GM12878 (cell line): ENCODE measurements around the gene C4BPB. TPM values are rescaled to one million over a fixed set of nuclear protein-coding genes. Genes with fewer than 3 reads are reported as not detected.
A peak's percentile ranks its signal among the peaks of the same experiment; 100 is the strongest.

Source experiments
- ATAC-seq: fragments of 200-7000 bp; cut with Tn5 transposase; 3 replicates; pipeline ENCODE4 v1.9.1; 2020; ENCODE audit warnings: mild to moderate bottlenecking, moderate library complexity
- BruUV-seq: library from RNA; stranded (reverse); fragments of 400-500 nt; replicated peaks from 2 replicates; lab custom pipeline; 2021; lab: Mats Ljungman, UMichigan
- CTCF ChIA-PET: fragments of 300-600 bp; sonication (Branson Sonifier 250); formaldehyde crosslinking; extraction: SDS; loops from one replicate; lab custom pipeline; 2021; ENCODE audit warnings: inconsistent platforms; lab: Yijun Ruan, JAX
- POLR2A ChIA-PET: fragments of 350-600 bp; formaldehyde crosslinking; extraction: SDS; loops from one replicate; lab custom pipeline; 2021; ENCODE audit warnings: inconsistent platforms; lab: Charles Lee
- RAD21 ChIA-PET: fragments of 300-600 bp; sonication (Branson Sonifier 250); formaldehyde crosslinking; loops from one replicate; lab custom pipeline; 2023; ENCODE audit warnings: antibody characterized with exemption; ENCODE audit not compliant: unreplicated experiment; lab: Charles Lee
- SMC1A ChIA-PET: fragments of 300-600 bp; sonication (Branson Sonifier 250); formaldehyde crosslinking; loops from one replicate; lab custom pipeline; 2023; ENCODE audit not compliant: unreplicated experiment, uncharacterized antibody; lab: Charles Lee
- DNase-seq: peaks from one replicate; pipeline ENCODE4 v3.0.0-alpha.2; 2011; ENCODE audit warnings: low read depth, low spot score
- FAIRE-seq: peaks from 3 replicates; lab custom pipeline; 2011; peaks lifted over from hg19 to GRCh38; lab: Jason Lieb, UNC
- H2AFZ ChIP-seq: 2 replicates; pipeline ENCODE4 v1.6.0; 2011; ENCODE audit warnings: low read depth, low read length, control low read depth; ENCODE audit not compliant: control insufficient read depth
- H3K27ac ChIP-seq: 2 replicates; pipeline ENCODE4 v1.5.1; 2011; ENCODE audit warnings: control low read depth; ENCODE audit not compliant: control insufficient read depth, insufficient read depth
- H3K27me3 ChIP-seq, 2 experiments: replicated peaks in 1 of 2; 2 replicates each; pipeline versions ENCODE4 v1.6.0 to v1.6.1; 2011; ENCODE audit warnings: low read length in 1 of 2; ENCODE audit not compliant: control insufficient read depth in 2 of 2, insufficient read depth in 2 of 2
- H3K36me3 ChIP-seq, 2 experiments: 2 replicates each; pipeline ENCODE4 v1.5.1; 2011; ENCODE audit warnings: low read length in 1 of 2; ENCODE audit not compliant: control insufficient read depth in 2 of 2, insufficient read depth in 2 of 2
- H3K4me1 ChIP-seq: 2 replicates; pipeline ENCODE4 v1.6.1; 2011; ENCODE audit warnings: mild to moderate bottlenecking, low read length, moderate library complexity, mixed read lengths; ENCODE audit not compliant: control insufficient read depth, insufficient read depth
- H3K4me2 ChIP-seq: 2 replicates; pipeline ENCODE4 v1.6.0; 2011; ENCODE audit warnings: control low read depth; ENCODE audit not compliant: control insufficient read depth, insufficient read depth
- H3K4me3 ChIP-seq: fragments of 200-600 bp; sonication (generic); 2 replicates; pipeline ENCODE4 v1.5.1; 2016
- H3K79me2 ChIP-seq: 2 replicates; pipeline ENCODE4 v1.6.0; 2011; ENCODE audit warnings: low read length; ENCODE audit not compliant: control insufficient read depth, insufficient read depth
- H3K9ac ChIP-seq: 2 replicates; pipeline ENCODE4 v1.8.0; 2011; ENCODE audit warnings: low read length, control low read depth, mixed read lengths; ENCODE audit not compliant: control insufficient read depth, insufficient read depth
- H3K9me3 ChIP-seq: replicated peaks from 3 replicates; pipeline ENCODE4 v1.5.1; 2011; ENCODE audit warnings: mild to moderate bottlenecking, low read length; ENCODE audit not compliant: control insufficient read depth, insufficient read depth
- H4K20me1 ChIP-seq: 2 replicates; pipeline ENCODE4 v1.6.0; 2011; ENCODE audit not compliant: control insufficient read depth, insufficient read depth
- BRCA1 ChIP-seq: IDR thresholded peaks from 2 replicates; pipeline ENCODE4 v1.6.1; 2011; ENCODE audit warnings: low read depth, low read length, improper control_type of control experiment
- CHD4 ChIP-seq: fragments of 200-600 bp; sonication (generic); IDR thresholded peaks from 2 replicates; pipeline ENCODE4 v1.6.1; 2016; ENCODE audit warnings: mild to moderate bottlenecking
- ETV6 ChIP-seq, 2 experiments: fragments of 450-650 bp in 1 of 2; IDR thresholded peaks in 1 of 2; conservative IDR thresholded peaks in 1 of 2; 2 replicates each; pipeline ENCODE4 v1.6.1; 2014; ENCODE audit warnings: antibody characterized with exemption in 1 of 2, borderline replicate concordance in 1 of 2, low read depth in 1 of 2, mild to moderate bottlenecking in 1 of 2, moderate library complexity in 1 of 2
- IRF3 ChIP-seq: fragments of 450-650 bp; IDR thresholded peaks from 2 replicates; pipeline ENCODE4 v1.6.1; 2014; ENCODE audit warnings: mild to moderate bottlenecking
- KDM1A ChIP-seq: fragments of 200-600 bp; sonication (generic); IDR thresholded peaks from 2 replicates; pipeline ENCODE4 v1.6.1; 2016; ENCODE audit warnings: borderline replicate concordance
- KLF5 ChIP-seq: fragments of 450-650 bp; IDR thresholded peaks from 2 replicates; pipeline ENCODE4 v1.6.1; 2014; ENCODE audit warnings: mild to moderate bottlenecking; ENCODE audit not compliant: partially characterized antibody
- NFYA ChIP-seq: IDR thresholded peaks from 2 replicates; pipeline ENCODE4 v1.6.1; 2011; ENCODE audit warnings: low read depth, mild to moderate bottlenecking, low read length, improper control_type of control experiment, borderline replicate concordance
- NR2C1 ChIP-seq: fragments of 450-650 bp; IDR thresholded peaks from 2 replicates; pipeline ENCODE4 v1.6.1; 2017; ENCODE audit warnings: antibody characterized with exemption, mild to moderate bottlenecking, moderate library complexity
- NR2C2 ChIP-seq: IDR thresholded peaks from 2 replicates; pipeline ENCODE4 v1.6.1; 2011; ENCODE audit warnings: borderline replicate concordance, low read depth; ENCODE audit not compliant: control insufficient read depth, insufficient read length
- NR2F1 ChIP-seq: fragments of 450-650 bp; conservative IDR thresholded peaks from 2 replicates; pipeline ENCODE4 v1.6.1; 2017; ENCODE audit warnings: mild to moderate bottlenecking
- PBX3 ChIP-seq: IDR thresholded peaks from 2 replicates; pipeline ENCODE4 v1.6.1; 2011; ENCODE audit warnings: mild to moderate bottlenecking, low read depth, low read length, moderate library complexity; ENCODE audit not compliant: insufficient replicate concordance
- SMAD1 ChIP-seq: fragments of 450-650 bp; IDR thresholded peaks from 2 replicates; pipeline ENCODE4 v1.6.1; 2018; ENCODE audit warnings: mild to moderate bottlenecking, low read depth; ENCODE audit not compliant: partially characterized antibody
- SMC3 ChIP-seq: IDR thresholded peaks from 2 replicates; pipeline ENCODE4 v1.6.1; 2011; ENCODE audit warnings: low read length, improper control_type of control experiment, borderline replicate concordance
- SPI1 ChIP-seq: IDR thresholded peaks from 2 replicates; pipeline ENCODE4 v1.6.1; 2011; ENCODE audit warnings: low read depth, mild to moderate bottlenecking, low read length, moderate library complexity, borderline replicate concordance; ENCODE audit not compliant: insufficient read depth
- SREBF2 ChIP-seq: IDR thresholded peaks from 2 replicates; pipeline ENCODE4 v1.6.1; 2012; ENCODE audit warnings: mild to moderate bottlenecking, low read length
- TAF1 ChIP-seq: IDR thresholded peaks from 2 replicates; pipeline ENCODE4 v1.6.1; 2011; ENCODE audit warnings: mild to moderate bottlenecking, low read depth, low read length, borderline replicate concordance
- TARDBP ChIP-seq: IDR thresholded peaks from 2 replicates; pipeline ENCODE4 v1.6.1; 2016; ENCODE audit warnings: borderline replicate concordance
- YBX1 ChIP-seq: fragments of 450-650 bp; IDR thresholded peaks from 2 replicates; pipeline ENCODE4 v1.6.1; 2016; ENCODE audit warnings: antibody characterized with exemption
- WGBS: methylation state at CpG from one replicate; pipeline ENCODE4 v1.1.6; 2016; ENCODE audit warnings: low lambda C conversion rate; ENCODE audit not compliant: insufficient replicate concordance, insufficient coverage; ENCODE audit errors: missing lambda C conversion rate; 5-methylcytosine and 5-hydroxymethylcytosine counted together
- in situ Hi-C: fragments of 300-500 bp; cut with MboI; formaldehyde crosslinking; loops from 9 replicates; pipeline ENCODE4 v1.14.3; 2018; ENCODE audit warnings: mixed read lengths
- intact Hi-C: fragments of 100-400 bp; cut with micrococcal nuclease; formaldehyde crosslinking; loops from one replicate; pipeline ENCODE4 v1.14.2; 2022; ENCODE audit not compliant: unreplicated experiment
- polyA plus RNA-seq, 11 experiments: library from polyadenylated mRNA; depleted of rRNA in 4 of 11; unstranded in 6 of 11; stranded (reverse) in 5 of 11; fragments of >200 nt; fragmentation: Nextera tagmentation in 4 of 11; fragmentation: Illumina TruSeq in 1 of 11; extraction: Ambion mirVana in 4 of 11; extraction: Trizol in 1 of 11; gene quantifications; 1 replicate in 1 of 11; 2 replicates in 10 of 11; pipeline versions ENCODE4 v1.2.1 to v1.2.3, GENCODE V29; 2011 to 2016; ENCODE audit warnings: inconsistent platforms in 2 of 11, missing spikeins in 2 of 11, low read depth in 1 of 11
- total RNA-seq, 4 experiments: library from RNA; depleted of rRNA in 3 of 4; stranded (reverse); fragments of >200 nt in 3 of 4; fragmentation: Illumina TruSeq in 1 of 4; extraction: Trizol in 1 of 4; gene quantifications; 2 replicates each; pipeline versions ENCODE4 v1.2.1 to v1.2.3, GENCODE V29; 2013 to 2021

The C4BPB gene
- total and polyA plus RNA-seq, 10 of the 15 experiments (the other 5 are each of a cell fraction or from before 2014, with no cell fraction given) = 0.31 to 1.2 (median 0.53) TPM; not detected in 1

GRCh38 chr1:207058878-207059867, 29.5 kb upstream of the C4BPB start:
- in situ Hi-C loops (no loop called here), intact Hi-C loops (no loop called here)
- 0 out of 3 replicates have a peak, but pooled peaks have one; percentile 24 for ATAC-seq
- H2AFZ ChIP-seq = no peak overlapping the region
- H3K36me3 ChIP-seq = no peaks in the 10 kb centered on the region
- RAD21 ChIA-PET = no interaction called here
- POLR2A ChIA-PET = no interaction called here
- no peak for FAIRE-seq
- no TSS peak for BruUV-seq
- SMC1A ChIA-PET = interaction anchor here (1.2 kb wide), 1 partner anchor 346 kb away, joined by 3 read pairs; no protein-coding TSS in a partner anchor
- WGBS = 69% methylated on average over 6 of the region's 6 CpGs
- no peaks in the 10 kb centered on the region for H3K79me2 ChIP-seq
- H3K27me3 ChIP-seq = no peaks in the 10 kb centered on the region
- CTCF ChIA-PET = interaction anchor here (0.7 to 3.7 kb wide), 5 partner anchors 9 to 23 kb away, joined by 3 to 15 read pairs (median 5); no protein-coding TSS in a partner anchor
- H3K9ac ChIP-seq = no peak overlapping the region
- H3K4me3 ChIP-seq = no peak overlapping the region
- H3K27ac ChIP-seq = no peak overlapping the region
- no peaks in the 10 kb centered on the region for H3K9me3 ChIP-seq
- no peaks in the 10 kb centered on the region for H4K20me1 ChIP-seq
- no peak overlapping the region for H3K4me2 ChIP-seq
- DNase-seq = no peak
- peaks cover 3% of the 10 kb centered on the region; the same call in 1 of the 2 replicates for H3K4me1 ChIP-seq
- TF ChIP-seq ETV6 (conservative IDR thresholded peaks at IDR 0.05 in 1 of 2, IDR thresholded peaks at IDR 0.05 in 1 of 2; ENCODE audit: borderline replicate concordance in 1 of 2, low read depth in 1 of 2) = no peak
- no peak for TF ChIP-seq NR2F1
- no peak for TF ChIP-seq CHD4
- TF ChIP-seq BRCA1 = no peak
- TF ChIP-seq IRF3 = no peak
- no peak for TF ChIP-seq SMAD1
- TF ChIP-seq YBX1 = no peak
- TF ChIP-seq NR2C1 = no peak
- no peak for TF ChIP-seq SMC3
- no peak for TF ChIP-seq KLF5
- no peak for TF ChIP-seq NR2C2
- no peak for TF ChIP-seq KDM1A
- TF ChIP-seq SPI1 = no peak
- no peak for TF ChIP-seq NFYA
- no peak for TF ChIP-seq TARDBP
- TF ChIP-seq PBX3 = no peak
- no peak for TF ChIP-seq SREBF2
- TF ChIP-seq TAF1 = no peak
